Caki2 (cell line): ENCODE data around the gene ODC1. TPM values are rescaled to one million over a fixed set of nuclear protein-coding genes. Genes with fewer than 3 reads are reported as not detected.

ENCODE experiments used
- DNase-seq: peaks from one replicate; pipeline ENCODE4 v3.0.0-alpha.2; 2015; ENCODE audit warnings: low read depth
- in situ Hi-C: cut with HindIII; loops from 2 replicates; pipeline ENCODE4 v1.10.0; 2016; ENCODE audit warnings: low sequenced_read_pairs, low pct_unique_long_range_greater_than_20kb, mixed read lengths
- total RNA-seq: library from RNA; depleted of rRNA; stranded (reverse); fragments of >200 nt; shearing (Covaris generic); gene quantifications from 2 replicates; pipeline ENCODE4 v1.2.3, GENCODE V29; 2014; ENCODE audit warnings: low replicate concordance

The ODC1 gene
- total RNA-seq, 1 experiment from 2014 or later: 233 TPM

GRCh38 chr2:10410823-10411437 lies 37.2 kb downstream of the ODC1 start:
- in situ Hi-C loops: no loop called here
- DNase-seq: no peak

- in situ Hi-C loops: no loop called here
- peak; percentile 57 for DNase-seq
Measured at GRCh38 chr2:10410001-10410822, 37.9 kb downstream of the ODC1 start.

GRCh38 chr2:10408649-10409579 lies 39.2 kb downstream of the ODC1 start:
- DNase-seq: peak; percentile 90
- in situ Hi-C loops: no loop called here

- DNase-seq: peak; percentile 95
- in situ Hi-C loops: no loop called here
Measured at GRCh38 chr2:10407841-10408648, 40.1 kb downstream of the ODC1 start.

- in situ Hi-C loops: no loop called here
- no peak for DNase-seq
Measured at GRCh38 chr2:10407432-10407831, 40.7 kb downstream of the ODC1 start.

GRCh38 chr2:10406491-10407188 lies 41.5 kb downstream of the ODC1 start:
- in situ Hi-C loops: no loop called here
- no peak for DNase-seq

GRCh38 chr2:10406016-10406415 lies 42.1 kb downstream of the ODC1 start:
- in situ Hi-C loops: no loop called here
- no peak for DNase-seq

GRCh38 chr2:10405448-10405847 lies 42.7 kb downstream of the ODC1 start:
- in situ Hi-C loops: no loop called here
- peak; percentile 92 for DNase-seq

- no peak for DNase-seq
- in situ Hi-C loops: no loop called here
Measured at GRCh38 chr2:10404324-10405143, 43.6 kb downstream of the ODC1 start.

- DNase-seq: no peak
- in situ Hi-C loops: no loop called here
Measured at GRCh38 chr2:10402653-10403215, 45.4 kb downstream of the ODC1 start.

- in situ Hi-C loops: no loop called here
- DNase-seq: no peak
Measured at GRCh38 chr2:10402062-10402585, 46.0 kb downstream of the ODC1 start.

GRCh38 chr2:10400978-10401951 lies 46.9 kb downstream of the ODC1 start:
- in situ Hi-C loops: no loop called here

GRCh38 chr2:10400568-10400977 lies 47.6 kb downstream of the ODC1 start:
- no peak for DNase-seq
- in situ Hi-C loops: no loop called here

More at GRCh38 chr2:10400978-10401951, 46.9 kb downstream of the ODC1 start:
- no peak for DNase-seq

GRCh38 chr2:10400002-10400401 lies 48.1 kb downstream of the ODC1 start:
- DNase-seq: no peak
- in situ Hi-C loops: no loop called here

- no peak for DNase-seq
- in situ Hi-C loops: no loop called here
Measured at GRCh38 chr2:10399358-10399757, 48.8 kb downstream of the ODC1 start.
